ENCODE measurements around the gene DMAC2L.

DNA sequence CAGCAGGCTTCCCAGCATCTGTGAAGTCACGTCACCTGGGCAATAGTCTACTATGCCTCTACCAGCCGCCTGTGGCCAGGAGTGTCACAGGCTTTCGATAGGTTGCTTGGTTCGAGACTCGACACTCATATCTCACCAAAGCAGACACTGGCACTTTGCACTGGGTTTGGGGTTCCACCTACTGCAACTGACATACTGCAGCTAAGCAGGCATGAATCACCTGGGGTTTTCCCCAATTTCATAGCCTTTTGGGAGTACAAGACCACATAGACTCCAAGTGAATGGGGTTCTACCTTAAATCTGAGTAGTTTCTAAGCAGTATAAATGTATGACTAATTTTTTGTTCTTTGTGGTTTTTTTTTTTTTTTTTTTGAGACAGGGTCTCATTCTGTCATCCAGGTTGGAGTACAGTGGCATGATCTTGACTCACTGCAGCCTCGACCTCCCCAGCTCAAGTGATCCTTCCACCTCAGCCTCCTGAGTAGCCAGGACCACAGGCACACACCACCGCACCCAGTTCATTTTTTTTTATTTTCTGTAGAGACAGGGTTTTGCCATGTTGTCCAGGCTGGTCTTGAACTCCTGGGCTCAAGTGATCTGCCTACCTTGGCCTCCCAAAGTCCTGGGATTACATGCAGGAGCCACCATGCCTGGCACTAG is 32.1 kb downstream of the DMAC2L start:
- TF ChIP-seq CTCF (IDR thresholded peaks at IDR 0.05): no peak
- no peak for TF ChIP-seq POLR2A (IDR thresholded peaks at IDR 0.05)
- TF ChIP-seq POLR2AphosphoS5 (IDR thresholded peaks at IDR 0.05): no peak
